K562 (cell line): ENCODE data around the gene SEC24C. TPM values are rescaled to one million over a fixed set of nuclear protein-coding genes. Genes with fewer than 3 reads are reported as not detected.

ENCODE experiments used
- ATAC-seq: fragments of 200-7000 bp; cut with Tn5 transposase; 3 replicates; pipeline ENCODE4 v1.9.1; 2020; ENCODE audit warnings: moderate library complexity
- BruUV-seq: library from RNA; stranded (reverse); fragments of 400-500 nt; replicated peaks from 2 replicates; lab custom pipeline; 2021; lab: Mats Ljungman, UMichigan
- CTCF ChIA-PET: fragments of 300-600 bp; formaldehyde crosslinking; extraction: SDS; loops from one replicate; lab custom pipeline; 2021; ENCODE audit warnings: low intra/inter-chr PET ratio; lab: Yijun Ruan, JAX
- POLR2A ChIA-PET: fragments of 300-600, 350-650 bp; sonication (Branson Sonifier 250); formaldehyde crosslinking; extraction: SDS; loops from one replicate; lab custom pipeline; 2021; ENCODE audit warnings: antibody characterized with exemption, inconsistent platforms; lab: Yijun Ruan, JAX
- DNase-seq, 4 experiments: peaks; one replicate each; pipeline versions ENCODE4 v3.0.0 to v3.0.0-alpha.2; 2011 to 2018; ENCODE audit warnings: low spot score in 3 of 4, mixed read lengths in 3 of 4; ENCODE audit errors: extremely low read depth in 1 of 4
- FAIRE-seq: peaks from 2 replicates; lab custom pipeline; 2011; peaks lifted over from hg19 to GRCh38; lab: Jason Lieb, UNC
- H2AFZ ChIP-seq: 2 replicates; pipeline ENCODE4 v1.6.0; 2011; ENCODE audit warnings: low read depth, low read length, control low read depth, inconsistent platforms
- H3K27ac ChIP-seq: fragments of 200-600 bp; 3 replicates; pipeline ENCODE4 v1.8.0; 2011; ENCODE audit warnings: low read depth, mild to moderate bottlenecking, control low read depth, inconsistent platforms, low read length, moderate library complexity, mixed read lengths; ENCODE audit errors: extremely low read depth
- H3K27me3 ChIP-seq, 2 experiments: fragments of 300-600 bp in 1 of 2; 2 replicates in 1 of 2; 3 replicates in 1 of 2; pipeline versions ENCODE4 v1.6.0 to v1.8.0; 2011; ENCODE audit warnings: inconsistent platforms in 2 of 2, low read length in 2 of 2, mild to moderate bottlenecking in 1 of 2, mixed read lengths in 1 of 2, moderate library complexity in 1 of 2; ENCODE audit not compliant: control insufficient read depth in 2 of 2, insufficient read depth in 2 of 2
- H3K36me3 ChIP-seq: fragments of 300-600 bp; 3 replicates; pipeline ENCODE4 v1.8.0; 2011; ENCODE audit warnings: mild to moderate bottlenecking, low read length, inconsistent platforms; ENCODE audit not compliant: control insufficient read depth, insufficient read depth
- H3K4me1 ChIP-seq, 2 experiments: fragments of 200-600 bp in 1 of 2; replicated peaks in 1 of 2; 2 replicates in 1 of 2; 3 replicates in 1 of 2; pipeline versions ENCODE4 v1.5.1 to v1.8.0; 2011; ENCODE audit warnings: inconsistent platforms in 2 of 2, low read length in 2 of 2, mild to moderate bottlenecking in 1 of 2, mixed read lengths in 1 of 2, moderate library complexity in 1 of 2; ENCODE audit not compliant: control insufficient read depth in 2 of 2, insufficient read depth in 2 of 2
- H3K4me2 ChIP-seq: 2 replicates; pipeline ENCODE4 v1.6.1; 2011; ENCODE audit warnings: low read length, control low read depth, inconsistent platforms, mixed read lengths; ENCODE audit not compliant: insufficient read depth
- H3K4me3 ChIP-seq: fragments of 200-600 bp; sonication (generic), shearing (Covaris generic); 2 replicates; pipeline ENCODE4 v1.5.1; 2016; ENCODE audit warnings: control low read depth, inconsistent platforms
- H3K79me2 ChIP-seq: fragments of 200-600 bp; 3 replicates; pipeline ENCODE4 v1.8.0; 2011; ENCODE audit warnings: low read length, inconsistent platforms; ENCODE audit not compliant: control insufficient read depth, insufficient read depth
- H3K9ac ChIP-seq, 2 experiments: 2 replicates each; pipeline versions ENCODE4 v1.6.0 to v1.6.1; 2011; ENCODE audit warnings: low read depth in 2 of 2, low read length in 2 of 2, control low read depth in 1 of 2, inconsistent platforms in 1 of 2, mild to moderate bottlenecking in 1 of 2, mixed read lengths in 1 of 2; ENCODE audit not compliant: insufficient read depth in 1 of 2
- H3K9me1 ChIP-seq: one replicate; pipeline ENCODE4 v1.6.0; 2011; ENCODE audit warnings: inconsistent platforms, mild to moderate bottlenecking, low read length, moderate library complexity; ENCODE audit not compliant: control insufficient read depth, insufficient read depth
- H3K9me3 ChIP-seq: replicated peaks from 2 replicates; pipeline ENCODE4 v1.5.1; 2011; ENCODE audit warnings: low read depth, low read length, inconsistent platforms; ENCODE audit not compliant: control insufficient read depth, insufficient read depth
- H4K20me1 ChIP-seq: replicated peaks from 2 replicates; pipeline ENCODE4 v1.6.1; 2011; ENCODE audit warnings: low read length, inconsistent platforms, mixed read lengths; ENCODE audit not compliant: control insufficient read depth, insufficient read depth
- ARNT ChIP-seq, 2 experiments: fragments of 450-650 bp; IDR thresholded peaks; 2 replicates each; pipeline ENCODE4 v1.6.1; 2016; ENCODE audit warnings: mild to moderate bottlenecking in 1 of 2
- ELF4 ChIP-seq: fragments of 450-650 bp; formaldehyde crosslinking; IDR thresholded peaks from 2 replicates; pipeline ENCODE4 v1.4.0; 2022; ENCODE audit warnings: missing genetic modification characterization
- MXI1 ChIP-seq: IDR thresholded peaks from 2 replicates; pipeline ENCODE4 v1.6.1; 2011; ENCODE audit warnings: low read depth, mild to moderate bottlenecking, improper control_type of control experiment, low read length
- OTX1 ChIP-seq: fragments of 450-650 bp; formaldehyde crosslinking; IDR thresholded peaks from 2 replicates; pipeline ENCODE4 v1.4.0; 2022; ENCODE audit warnings: mild to moderate bottlenecking
- POLR2G ChIP-seq: fragments of 200-400 bp; formaldehyde crosslinking; IDR thresholded peaks from 2 replicates; pipeline ENCODE4 v1.6.1; 2017; ENCODE audit warnings: low read depth, mild to moderate bottlenecking, antibody characterized with exemption, low read length, moderate library complexity
- POLR2H ChIP-seq: IDR thresholded peaks from 2 replicates; pipeline ENCODE4 v1.6.1; 2016; ENCODE audit warnings: missing genetic modification characterization, low read depth, mild to moderate bottlenecking, control low read depth, missing compliant biosample characterization, moderate library complexity
- TGIF2 ChIP-seq: sonication (generic); formaldehyde crosslinking; IDR thresholded peaks from 2 replicates; pipeline ENCODE4 v1.8.1; 2022; ENCODE audit warnings: mild to moderate bottlenecking, missing genetic modification reagents, moderate library complexity
- ZNF3 ChIP-seq: fragments of 250-450 bp; sonication (Bioruptor Pico); IDR thresholded peaks from 2 replicates; pipeline ENCODE4 v1.5.0; 2021; ENCODE audit warnings: mild to moderate bottlenecking, moderate library complexity
- WGBS: fragments of 100-300 bp; shearing (Covaris generic); methylation state at CpG from one replicate; pipeline ENCODE4 v1.1.6; 2016; ENCODE audit warnings: low coverage, mixed read lengths; ENCODE audit not compliant: insufficient coverage; ENCODE audit errors: missing lambda C conversion rate; 5-methylcytosine and 5-hydroxymethylcytosine counted together
- in situ Hi-C: fragments of 300-500 bp; cut with MboI; formaldehyde crosslinking; loops from 4 replicates; pipeline ENCODE4 v1.15.0; 2018; ENCODE audit warnings: inconsistent platforms, mixed read lengths
- intact Hi-C: fragments of 100-400 bp; cut with micrococcal nuclease; formaldehyde crosslinking; loops from 2 replicates; pipeline ENCODE4 v1.14.2; 2022
- polyA plus RNA-seq, 8 experiments: library from polyadenylated mRNA; depleted of rRNA in 4 of 8; stranded (reverse) in 5 of 8; unstranded in 3 of 8; fragments of >200 nt; fragmentation: Nextera tagmentation in 2 of 8; fragmentation: Illumina TruSeq in 1 of 8; extraction: Ambion mirVana in 2 of 8; extraction: Trizol in 1 of 8; gene quantifications; 2 replicates each; pipeline versions ENCODE4 v1.2.1 to v1.2.3, GENCODE V29; 2011 to 2014; ENCODE audit warnings: inconsistent platforms in 1 of 8, missing spikeins in 1 of 8
- total RNA-seq, 7 experiments: library from RNA; depleted of rRNA in 6 of 7; stranded (reverse); fragments of >200 nt in 6 of 7; fragmentation: Illumina TruSeq in 2 of 7; extraction: Trizol in 2 of 7; gene quantifications; 2 replicates each; pipeline versions ENCODE4 v1.2.1 to v1.2.3, GENCODE V29; 2011 to 2021; ENCODE audit warnings: low replicate concordance in 1 of 7
- TF ChIP-seq, protein P1 (sequence below): fragments of 200-800 bp; sonication (Bioruptor generic); IDR thresholded peaks from 2 replicates; pipeline ENCODE4 v1.6.1; 2017; ENCODE audit warnings: missing genetic modification characterization, missing compliant biosample characterization

The SEC24C gene
- total and polyA plus RNA-seq, 9 of the 15 experiments (the other 6 are each of a cell fraction or from before 2014, with no cell fraction given), result 19.0 to 115 (median 70.5) TPM

DNA sequence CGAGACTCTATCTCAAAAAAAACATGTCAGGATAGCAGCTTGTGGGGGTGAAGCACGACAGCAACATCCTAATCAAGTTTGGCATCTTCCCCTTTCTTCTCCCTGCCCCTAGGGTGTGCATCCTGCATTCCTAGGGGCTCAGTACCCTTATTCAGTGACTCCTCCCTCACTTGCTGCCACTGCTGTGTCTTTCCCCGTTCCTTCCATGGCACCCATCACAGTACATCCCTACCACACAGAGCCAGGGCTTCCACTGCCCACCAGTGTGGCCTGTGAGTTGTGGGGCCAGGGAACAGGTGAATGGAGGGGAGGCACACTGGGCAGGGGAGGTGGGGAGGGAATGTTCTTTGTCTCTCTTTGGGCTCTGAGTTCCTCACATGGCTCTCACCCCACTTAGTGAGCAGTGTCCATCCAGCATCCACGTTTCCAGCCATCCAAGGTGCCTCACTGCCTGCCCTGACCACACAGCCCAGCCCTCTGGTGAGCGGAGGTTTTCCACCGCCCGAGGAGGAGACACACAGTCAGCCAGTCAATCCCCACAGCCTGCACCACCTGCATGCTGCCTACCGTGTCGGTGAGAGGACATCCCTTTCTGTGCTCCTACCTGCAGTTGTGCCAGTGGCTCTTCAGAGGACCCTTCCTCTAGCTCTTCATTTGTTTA lies 55.9 kb downstream of the SEC24C start (continued):
- TF ChIP-seq POLR2H, result peak; percentile 48; the same call in 1 of the 2 replicates
- TF ChIP-seq OTX1 (CRISPR knock-in tag), result peak; percentile 86
- peak; percentile 65; the same call in 1 of the 2 replicates for TF ChIP-seq ELF4 (CRISPR knock-in tag)
- TF ChIP-seq ARNT (IDR thresholded peaks at IDR 0.05), result no peak
- TF ChIP-seq TGIF2 (CRISPR knock-in tag), result no peak
- TF ChIP-seq, all 486 proteins: peak for 16

DNA sequence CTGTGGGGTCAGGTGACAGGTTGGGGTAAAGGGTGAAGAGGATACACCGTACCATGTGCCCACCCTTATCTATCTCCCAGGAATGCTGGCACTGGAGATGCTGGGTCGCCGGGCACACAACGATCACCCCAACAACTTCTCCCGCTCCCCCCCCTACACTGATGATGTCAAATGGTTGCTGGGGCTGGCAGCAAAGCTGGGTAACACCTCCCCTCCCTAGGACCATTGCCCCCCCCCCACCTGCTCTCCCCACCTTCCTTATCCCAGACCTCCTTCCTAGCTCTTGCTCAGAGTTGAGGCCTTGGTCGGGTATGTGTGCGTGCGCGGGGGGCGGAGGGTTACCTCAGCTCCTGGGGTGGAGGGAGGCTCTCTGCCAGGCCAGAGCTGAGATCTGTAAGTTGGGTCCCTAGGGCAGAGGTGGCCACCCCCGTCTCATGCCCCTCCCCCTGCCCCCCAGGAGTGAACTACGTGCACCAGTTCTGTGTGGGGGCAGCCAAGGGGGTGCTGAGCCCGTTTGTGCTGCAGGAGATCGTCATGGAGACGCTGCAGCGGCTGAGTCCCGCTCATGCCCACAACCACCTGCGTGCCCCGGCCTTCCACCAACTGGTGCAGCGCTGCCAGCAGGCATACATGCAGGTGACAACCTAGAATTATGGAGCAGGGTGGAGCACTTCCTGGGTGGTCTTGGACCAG lies 56.5 kb downstream of the SEC24C start:
- Histone ChIP-seq H3K79me2 (no peaks in the 10 kb centered on the region), H3K36me3 (peaks cover 88% of the 10 kb centered on the region), H3K4me1 (peaks cover 0 to 10% of the 10 kb centered on the region in 2 experiments; a peak in 2 of 5 replicates), H4K20me1 (no peaks in the 10 kb centered on the region; the same call in none of the 2 replicates), H3K9me3 (no peaks in the 10 kb centered on the region), H3K27me3 (no peaks in the 10 kb centered on the region), H3K27ac (no peak overlapping the region), H3K9ac (no peak overlapping the region), H3K4me2 (no peak overlapping the region), H3K9me1 (peaks cover 8% of the 10 kb centered on the region), H2AFZ (no peak overlapping the region), H3K4me3 (no peak overlapping the region)
- 88% methylated on average over 18 of the region's 20 CpGs for WGBS
- ChIA-PET POLR2A (interaction anchor here (0.5 to 9.0 kb wide), 6 partner anchors 9 to 554 kb away, joined by 3 to 61 read pairs (median 6); partner anchors contain the start of genes DNAJC9 and ZSWIM8), CTCF (no interaction called here)
- TF ChIP-seq MXI1 (no peak), ZNF3 (CRISPR knock-in tag) (0 out of 2 replicates have a peak, but pooled peaks have one; percentile 59), POLR2G (peak; percentile 68)
- TF ChIP-seq, protein P1, sequence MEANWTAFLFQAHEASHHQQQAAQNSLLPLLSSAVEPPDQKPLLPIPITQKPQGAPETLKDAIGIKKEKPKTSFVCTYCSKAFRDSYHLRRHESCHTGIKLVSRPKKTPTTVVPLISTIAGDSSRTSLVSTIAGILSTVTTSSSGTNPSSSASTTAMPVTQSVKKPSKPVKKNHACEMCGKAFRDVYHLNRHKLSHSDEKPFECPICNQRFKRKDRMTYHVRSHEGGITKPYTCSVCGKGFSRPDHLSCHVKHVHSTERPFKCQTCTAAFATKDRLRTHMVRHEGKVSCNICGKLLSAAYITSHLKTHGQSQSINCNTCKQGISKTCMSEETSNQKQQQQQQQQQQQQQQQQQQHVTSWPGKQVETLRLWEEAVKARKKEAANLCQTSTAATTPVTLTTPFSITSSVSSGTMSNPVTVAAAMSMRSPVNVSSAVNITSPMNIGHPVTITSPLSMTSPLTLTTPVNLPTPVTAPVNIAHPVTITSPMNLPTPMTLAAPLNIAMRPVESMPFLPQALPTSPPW (CRISPR knock-in tag), result peak; percentile 9; the same call in 1 of the 2 replicates
- BruUV-seq, result no TSS peak
- DNase-seq (no peak), FAIRE-seq (no peak), ATAC-seq (peak; percentile 3; the same call in 2 of the 3 replicates)
- in situ Hi-C loops, result no loop called here
- intact Hi-C loops, result no loop called here
